T-helper 17 cell (primary cell): ENCODE data around the gene UNC45A. TPM values are rescaled to one million over a fixed set of nuclear protein-coding genes. Genes with fewer than 3 reads are reported as not detected.

Experiments used
- ATAC-seq: fragments of 150-1000 bp; cut with Tn5 transposase; 2 replicates; pipeline ENCODE4 v1.10.0; 2021; ENCODE audit warnings: mild to moderate bottlenecking, moderate library complexity
- DNase-seq, 3 donors: peaks; one replicate each; pipeline versions ENCODE4 v3.0.0 to v3.0.0-alpha.2; 2020 to 2021
- H3K9me3 ChIP-seq: one replicate; pipeline ENCODE4 v1.7.0; 2013; ENCODE audit warnings: low read length, mild to moderate bottlenecking; ENCODE audit not compliant: control insufficient read depth, poor library complexity, severe bottlenecking
- H3K27ac Mint-ChIP-seq: one replicate; pipeline ENCODE4 v1.8.0; 2022; ENCODE audit warnings: mild to moderate bottlenecking, moderate library complexity, mixed read lengths
- H3K27me3 Mint-ChIP-seq: one replicate; pipeline ENCODE4 v1.8.0; 2022; ENCODE audit warnings: mixed read lengths
- H3K36me3 Mint-ChIP-seq: one replicate; pipeline ENCODE4 v1.8.0; 2022; ENCODE audit warnings: low read depth, mixed read lengths
- H3K4me1 Mint-ChIP-seq: one replicate; pipeline ENCODE4 v1.8.0; 2022; ENCODE audit warnings: mild to moderate bottlenecking, mixed read lengths
- H3K4me3 Mint-ChIP-seq: one replicate; pipeline ENCODE4 v1.8.0; 2022; ENCODE audit warnings: mild to moderate bottlenecking, moderate library complexity, mixed read lengths
- total RNA-seq, 4 donors: library from RNA in 2 of 4; stranded (reverse) in 2 of 4; gene quantifications; one replicate each; pipeline ENCODE4 v1.2.3 and lab custom pipeline; 2022 to 2026

UNC45A gene
- total RNA-seq, 2 donors from 2014 or later, result 36.9 to 38.3 TPM

- Mint-ChIP-seq H3K27me3 (no peaks in the 10 kb centered on the region), H3K27ac (peak overlapping the region; percentile 14), H3K4me3 (no peak overlapping the region), H3K4me1 (peaks cover 11% of the 10 kb centered on the region), H3K36me3 (peaks cover 3% of the 10 kb centered on the region)
- ATAC-seq, result no peak
- DNase-seq, result no peak
- H3K9me3 ChIP-seq, result no peaks in the 10 kb centered on the region
These were observed 25.4 kb downstream of the UNC45A start for GRCh38 chr15:90960298-90961091.

GRCh38 chr15:90962021-90962420 is 26.9 kb downstream of the UNC45A start:
- no peaks in the 10 kb centered on the region for H3K27me3 Mint-ChIP-seq
- H3K4me3 Mint-ChIP-seq, result no peak overlapping the region
- H3K36me3 Mint-ChIP-seq, result peaks cover 3% of the 10 kb centered on the region
- no peak overlapping the region for H3K27ac Mint-ChIP-seq
- ATAC-seq, result no peak
- no peak for DNase-seq
- peaks cover 9% of the 10 kb centered on the region for H3K4me1 Mint-ChIP-seq
- no peaks in the 10 kb centered on the region for H3K9me3 ChIP-seq

- no peak for DNase-seq
- no peak for ATAC-seq
- Mint-ChIP-seq H3K4me3 (no peak overlapping the region), H3K36me3 (no peaks in the 10 kb centered on the region), H3K27ac (no peak overlapping the region), H3K4me1 (peaks cover 2% of the 10 kb centered on the region), H3K27me3 (no peaks in the 10 kb centered on the region)
- no peaks in the 10 kb centered on the region for H3K9me3 ChIP-seq
These were observed 31.2 kb downstream of the UNC45A start for GRCh38 chr15:90966262-90966661.

GRCh38 chr15:90967206-90967605 is 32.1 kb downstream of the UNC45A start:
- ATAC-seq, result no peak
- no peak overlapping the region for H3K27ac Mint-ChIP-seq
- H3K36me3 Mint-ChIP-seq, result no peaks in the 10 kb centered on the region

GRCh38 chr15:90968434-90968833 is 33.3 kb downstream of the UNC45A start:
- H3K9me3 ChIP-seq, result no peaks in the 10 kb centered on the region
- Mint-ChIP-seq H3K27ac (no peak overlapping the region), H3K4me1 (no peaks in the 10 kb centered on the region), H3K27me3 (no peaks in the 10 kb centered on the region), H3K4me3 (no peak overlapping the region), H3K36me3 (no peaks in the 10 kb centered on the region)
- ATAC-seq, result no peak
- DNase-seq, result no peak

More at GRCh38 chr15:90967206-90967605, 32.1 kb downstream of the UNC45A start:
- Mint-ChIP-seq H3K27me3 (no peaks in the 10 kb centered on the region), H3K4me3 (no peak overlapping the region), H3K4me1 (no peaks in the 10 kb centered on the region)
- no peak for DNase-seq
- no peaks in the 10 kb centered on the region for H3K9me3 ChIP-seq

- DNase-seq, result no peak
- H3K4me3 Mint-ChIP-seq, result no peak overlapping the region
- H3K36me3 Mint-ChIP-seq, result peaks cover 3% of the 10 kb centered on the region
- H3K27me3 Mint-ChIP-seq, result no peaks in the 10 kb centered on the region
- peaks cover 4% of the 10 kb centered on the region for H3K4me1 Mint-ChIP-seq
- H3K9me3 ChIP-seq, result no peaks in the 10 kb centered on the region
- no peak overlapping the region for H3K27ac Mint-ChIP-seq
- ATAC-seq, result no peak
These were observed 35.2 kb downstream of the UNC45A start for GRCh38 chr15:90970274-90970673.

GRCh38 chr15:90972133-90972532 is 37.0 kb downstream of the UNC45A start:
- Mint-ChIP-seq H3K4me3 (no peak overlapping the region), H3K27ac (no peak overlapping the region), H3K4me1 (peaks cover 4% of the 10 kb centered on the region), H3K27me3 (no peaks in the 10 kb centered on the region), H3K36me3 (peaks cover 3% of the 10 kb centered on the region)
- DNase-seq (no peak), ATAC-seq (no peak)
- no peaks in the 10 kb centered on the region for H3K9me3 ChIP-seq

GRCh38 chr15:90974216-90974615 is 39.1 kb downstream of the UNC45A start:
- ATAC-seq (no peak), DNase-seq (no peak)
- Mint-ChIP-seq H3K4me1 (peaks cover 4% of the 10 kb centered on the region), H3K4me3 (no peak overlapping the region), H3K36me3 (peaks cover 3% of the 10 kb centered on the region), H3K27me3 (no peaks in the 10 kb centered on the region), H3K27ac (no peak overlapping the region)
- H3K9me3 ChIP-seq, result no peaks in the 10 kb centered on the region

GRCh38 chr15:90979582-90979981 is 44.5 kb downstream of the UNC45A start:
- no peak overlapping the region for H3K27ac Mint-ChIP-seq
- DNase-seq (no peak), ATAC-seq (no peak)
- H3K4me1 Mint-ChIP-seq, result peaks cover 4% of the 10 kb centered on the region
- no peak overlapping the region for H3K4me3 Mint-ChIP-seq
- H3K27me3 Mint-ChIP-seq, result no peaks in the 10 kb centered on the region
- no peaks in the 10 kb centered on the region for H3K9me3 ChIP-seq
- peaks cover under 1% of the 10 kb centered on the region for H3K36me3 Mint-ChIP-seq

GRCh38 chr15:90981681-90982080 is 46.6 kb downstream of the UNC45A start:
- no peaks in the 10 kb centered on the region for H3K27me3 Mint-ChIP-seq
- H3K27ac Mint-ChIP-seq, result no peak overlapping the region
- ATAC-seq, result no peak
- no peak overlapping the region for H3K4me3 Mint-ChIP-seq
- no peaks in the 10 kb centered on the region for H3K9me3 ChIP-seq
- H3K36me3 Mint-ChIP-seq, result no peaks in the 10 kb centered on the region
- peaks cover 3% of the 10 kb centered on the region for H3K4me1 Mint-ChIP-seq
- no peak for DNase-seq

GRCh38 chr15:90982135-90982534 is 47.0 kb downstream of the UNC45A start:
- no peaks in the 10 kb centered on the region for H3K36me3 Mint-ChIP-seq
- ATAC-seq (no peak), DNase-seq (no peak)
- H3K27ac Mint-ChIP-seq, result no peak overlapping the region
- H3K4me1 Mint-ChIP-seq, result peaks cover 3% of the 10 kb centered on the region
- H3K27me3 Mint-ChIP-seq, result no peaks in the 10 kb centered on the region
- H3K9me3 ChIP-seq, result no peaks in the 10 kb centered on the region
- no peak overlapping the region for H3K4me3 Mint-ChIP-seq

GRCh38 chr15:90986790-90987507 is 51.9 kb downstream of the UNC45A start:
- Mint-ChIP-seq H3K27me3 (no peaks in the 10 kb centered on the region), H3K27ac (no peak overlapping the region), H3K4me3 (no peak overlapping the region), H3K36me3 (no peaks in the 10 kb centered on the region), H3K4me1 (peaks cover 19% of the 10 kb centered on the region)
- H3K9me3 ChIP-seq, result no peaks in the 10 kb centered on the region
- no peak for ATAC-seq
- DNase-seq, result no peak

GRCh38 chr15:90987561-90988141 is 52.6 kb downstream of the UNC45A start:
- H3K9me3 ChIP-seq, result no peaks in the 10 kb centered on the region
- peak overlapping the region; percentile 76 for H3K4me3 Mint-ChIP-seq
- H3K4me1 Mint-ChIP-seq, result peaks cover 20% of the 10 kb centered on the region
- no peaks in the 10 kb centered on the region for H3K27me3 Mint-ChIP-seq
- no peak overlapping the region for H3K27ac Mint-ChIP-seq
- ATAC-seq, result no peak
- no peaks in the 10 kb centered on the region for H3K36me3 Mint-ChIP-seq
- no peak for DNase-seq
